GM12801 (cell line): ENCODE results near the gene SPO11.

ENCODE experiments used
- CTCF ChIP-seq: IDR thresholded peaks from one replicate; pipeline ENCODE4 v1.5.1; 2011; ENCODE audit warnings: control low read depth; ENCODE audit not compliant: insufficient read length; ENCODE audit errors: extremely low read depth

The SPO11 gene

DNA sequence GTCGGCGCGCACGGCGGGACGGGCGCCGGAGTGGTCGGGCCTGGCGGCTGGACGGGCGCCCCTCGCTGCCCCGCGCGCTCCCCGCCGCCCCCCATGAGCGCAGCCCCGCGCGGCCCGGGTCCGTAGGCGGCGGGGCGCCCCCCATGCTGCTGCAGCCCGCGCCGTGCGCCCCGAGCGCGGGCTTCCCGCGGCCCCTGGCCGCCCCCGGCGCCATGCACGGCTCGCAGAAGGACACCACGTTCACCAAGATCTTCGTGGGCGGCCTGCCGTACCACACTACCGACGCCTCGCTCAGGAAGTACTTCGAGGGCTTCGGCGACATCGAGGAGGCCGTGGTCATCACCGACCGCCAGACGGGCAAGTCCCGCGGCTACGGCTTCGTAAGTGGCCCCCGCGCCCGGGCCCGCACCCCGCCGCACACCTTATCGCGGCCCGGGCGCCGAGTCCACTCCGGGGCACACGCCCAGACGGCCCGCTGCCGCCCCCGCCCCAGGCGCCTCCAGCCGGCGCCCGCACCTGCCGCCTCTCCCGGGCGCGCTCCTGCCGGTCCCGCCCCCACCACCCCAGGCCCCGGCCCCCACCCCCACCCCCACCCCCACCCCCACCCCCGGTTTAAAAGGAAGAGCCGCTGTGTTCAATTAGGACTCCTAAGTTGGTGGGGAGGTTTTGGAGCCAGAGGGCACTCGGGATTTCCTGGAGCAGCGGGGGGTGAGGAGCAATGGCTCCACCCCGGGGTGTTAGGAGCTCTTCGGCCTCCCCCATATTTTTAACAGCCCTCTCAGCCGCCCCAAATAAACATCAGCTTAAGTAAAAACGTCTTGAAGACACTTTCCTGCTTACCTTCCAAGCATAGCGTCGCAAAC lies 62.1 kb downstream of the SPO11 start:
- TF ChIP-seq CTCF, result no peak

- TF ChIP-seq CTCF, result no peak
Observed at GRCh38 chr20:57392512-57393271, 63.1 kb downstream of the SPO11 start.
